NT2/D1 (cell line): ENCODE results near the gene DAB2IP.

Experiments
- DNase-seq: peaks from one replicate; pipeline ENCODE4 v3.0.0-alpha.2; 2011; ENCODE audit warnings: low read depth, low spot score
- H3K27me3 ChIP-seq: 2 replicates; pipeline ENCODE4 v1.6.0; 2011; ENCODE audit warnings: mild to moderate bottlenecking; ENCODE audit not compliant: insufficient read length, insufficient read depth
- H3K36me3 ChIP-seq: 2 replicates; pipeline ENCODE4 v1.6.1; 2011; ENCODE audit warnings: mild to moderate bottlenecking, low read length, mixed read lengths; ENCODE audit not compliant: insufficient read depth, insufficient read length
- H3K4me1 ChIP-seq: 2 replicates; pipeline ENCODE4 v1.5.1; 2011; ENCODE audit not compliant: insufficient read depth, insufficient read length
- H3K4me3 ChIP-seq: 2 replicates; pipeline ENCODE4 v1.5.1; 2011; ENCODE audit warnings: low read depth; ENCODE audit not compliant: insufficient read length
- H3K9ac ChIP-seq: 2 replicates; pipeline ENCODE4 v1.6.0; 2011; ENCODE audit warnings: low read depth; ENCODE audit not compliant: insufficient read length
- H3K9me3 ChIP-seq: 2 replicates; pipeline ENCODE4 v1.5.1; 2011; ENCODE audit warnings: mild to moderate bottlenecking, low read length; ENCODE audit not compliant: insufficient read depth
- SUZ12 ChIP-seq: IDR thresholded peaks from 2 replicates; pipeline ENCODE4 v1.6.1; 2011; ENCODE audit not compliant: insufficient read length, insufficient read depth; ENCODE audit errors: extremely low read depth
- YY1 ChIP-seq: IDR thresholded peaks from 2 replicates; pipeline ENCODE4 v1.6.1; 2011; ENCODE audit not compliant: insufficient read length, insufficient read depth
- ZNF274 ChIP-seq: IDR thresholded peaks from 2 replicates; pipeline ENCODE4 v1.6.1; 2011; ENCODE audit warnings: mild to moderate bottlenecking, low read depth, low read length

DAB2IP gene

DNA sequence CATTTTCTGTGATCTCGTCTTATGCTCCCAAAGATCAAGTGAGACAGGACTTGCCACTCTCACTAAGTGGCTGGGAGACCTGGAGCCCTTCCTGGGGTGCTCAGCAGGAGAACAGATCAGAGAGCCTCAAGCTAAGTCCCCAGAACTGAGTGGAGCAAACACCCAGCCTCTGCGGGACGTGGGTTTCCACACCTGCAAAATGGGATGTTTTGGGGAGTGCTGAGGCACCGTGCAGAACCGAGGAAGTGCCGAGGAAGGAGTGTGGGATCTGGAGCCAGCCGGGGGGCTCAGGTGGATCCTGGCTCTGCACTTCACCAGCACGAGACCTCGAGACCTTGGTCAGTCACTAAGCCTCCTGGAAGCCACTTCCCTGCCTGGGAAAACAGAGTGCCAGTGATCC lies 166.0 kb downstream of the DAB2IP start:
- TF ChIP-seq ZNF274: no peak
- TF ChIP-seq YY1: no peak
- TF ChIP-seq SUZ12: no peak
- no peaks in the 10 kb centered on the region for H3K9me3 ChIP-seq
- peaks cover 51% of the 10 kb centered on the region for H3K4me1 ChIP-seq
- no peak overlapping the region for H3K4me3 ChIP-seq
- H3K36me3 ChIP-seq: no peaks in the 10 kb centered on the region
- no peak overlapping the region for H3K9ac ChIP-seq
- H3K27me3 ChIP-seq: peaks cover 3% of the 10 kb centered on the region
- DNase-seq: no peak

DNA sequence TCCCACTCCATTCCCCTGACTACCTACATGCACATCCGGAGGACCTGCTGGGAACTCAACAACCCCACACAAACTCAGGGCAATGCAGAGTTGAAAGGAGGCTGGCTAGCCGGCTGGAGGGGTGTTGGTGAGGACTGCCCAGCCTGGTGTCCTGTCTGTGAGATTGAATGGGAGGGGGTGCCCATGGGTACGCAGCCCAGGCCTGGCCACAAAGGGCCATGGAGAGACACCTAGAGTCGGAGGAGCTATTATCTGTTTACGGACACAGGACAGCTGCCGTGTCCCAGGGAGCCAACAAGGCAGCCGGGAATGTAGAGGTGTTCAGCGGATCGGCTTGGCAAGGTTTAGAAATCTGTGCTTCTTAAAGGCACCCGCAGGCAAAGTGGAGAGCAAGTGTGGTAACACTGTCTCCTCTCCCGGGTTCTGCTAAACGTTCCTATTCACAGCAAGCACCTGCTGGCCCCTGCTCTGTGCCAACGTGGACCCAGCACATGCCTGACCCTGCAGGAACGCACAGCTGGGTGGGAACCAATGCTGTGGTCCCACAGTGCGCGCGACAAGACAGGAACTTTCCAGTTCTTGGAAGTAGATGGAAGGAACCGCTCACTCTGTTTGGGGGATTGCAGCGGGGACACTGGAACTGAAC lies 166.7 kb downstream of the DAB2IP start:
- no peak overlapping the region for H3K9ac ChIP-seq
- no peaks in the 10 kb centered on the region for H3K9me3 ChIP-seq
- no peaks in the 10 kb centered on the region for H3K36me3 ChIP-seq
- no peak for DNase-seq
- H3K4me1 ChIP-seq: peaks cover 46% of the 10 kb centered on the region
- H3K27me3 ChIP-seq: peaks cover 3% of the 10 kb centered on the region
- TF ChIP-seq SUZ12: no peak
- TF ChIP-seq ZNF274: no peak
- no peak for TF ChIP-seq YY1
- no peak overlapping the region for H3K4me3 ChIP-seq

DNA sequence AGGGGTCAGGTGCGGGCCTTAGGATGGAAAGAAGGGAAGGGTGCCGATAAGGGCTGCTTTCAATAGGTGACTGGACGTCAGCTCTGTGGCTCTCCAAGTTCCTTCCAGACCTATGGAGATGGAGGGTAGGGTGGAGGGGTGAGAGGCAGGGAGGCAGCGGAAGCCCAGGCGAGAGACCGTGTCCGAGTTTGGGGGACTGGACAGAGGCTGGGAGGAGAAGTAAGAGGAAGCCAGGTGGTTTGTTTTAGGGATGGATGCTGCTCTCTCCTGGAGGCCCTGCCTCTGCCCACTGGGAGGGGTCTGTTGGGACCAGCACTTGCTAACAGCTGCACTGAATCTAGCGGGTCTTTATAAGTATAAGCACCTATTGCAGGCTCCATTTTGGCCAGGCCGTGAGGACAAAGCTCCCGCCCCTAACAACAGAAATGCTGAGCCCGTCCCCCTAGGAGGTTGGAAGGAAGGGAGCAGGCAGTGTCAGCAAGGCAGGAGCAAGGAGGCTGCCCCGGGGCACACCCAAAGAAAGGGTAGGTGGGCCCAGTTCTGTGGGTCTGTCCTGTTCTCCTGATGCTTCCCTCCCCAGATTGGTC lies 167.5 kb downstream of the DAB2IP start:
- Histone ChIP-seq H3K36me3 (no peaks in the 10 kb centered on the region), H3K9ac (peak overlapping the region; percentile 69), H3K4me3 (peak overlapping the region; percentile 19), H3K27me3 (peaks cover 3% of the 10 kb centered on the region), H3K9me3 (no peaks in the 10 kb centered on the region), H3K4me1 (peaks cover 45% of the 10 kb centered on the region)
- no peak for TF ChIP-seq ZNF274
- no peak for DNase-seq

DNA sequence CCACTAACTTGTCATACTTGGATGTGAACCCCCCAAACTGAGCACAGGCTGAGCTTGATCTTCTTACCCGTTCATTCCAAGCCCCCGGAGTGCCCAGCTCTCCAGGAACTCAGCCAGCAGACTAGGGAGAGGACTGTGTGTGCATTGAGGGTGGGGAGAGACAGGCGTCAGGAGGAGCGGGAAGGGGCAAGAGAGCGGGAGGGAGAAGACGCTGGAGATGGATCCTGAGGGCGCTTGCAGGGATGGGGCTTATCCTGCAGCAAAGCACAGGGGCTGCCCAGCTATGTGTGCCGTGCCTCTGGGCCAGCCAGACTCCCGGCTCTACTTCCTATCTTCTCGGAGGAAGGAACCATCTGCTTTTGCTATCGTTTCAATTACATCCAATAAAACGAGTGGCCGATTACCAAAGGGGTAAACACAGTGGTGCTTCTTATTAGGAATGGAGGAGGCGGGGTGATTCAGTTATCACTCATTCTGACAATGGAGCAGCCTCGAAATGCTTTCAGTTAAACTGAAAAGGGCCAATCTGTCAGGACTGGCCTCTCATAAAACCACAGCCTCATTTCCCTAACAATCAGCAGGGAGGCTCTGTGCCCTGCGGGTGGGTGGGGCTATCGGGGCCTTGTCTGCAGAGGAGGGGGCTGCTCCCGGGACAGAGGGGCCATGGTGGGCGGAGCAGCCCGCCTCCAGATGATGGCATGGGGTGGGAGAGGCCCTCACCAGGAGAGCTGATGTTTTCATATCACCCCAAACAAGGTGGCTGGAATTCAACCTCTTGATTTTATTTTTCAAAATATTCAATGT lies 168.2 kb downstream of the DAB2IP start:
- peaks cover 3% of the 10 kb centered on the region for H3K27me3 ChIP-seq
- peak; percentile 68 for DNase-seq

DNA sequence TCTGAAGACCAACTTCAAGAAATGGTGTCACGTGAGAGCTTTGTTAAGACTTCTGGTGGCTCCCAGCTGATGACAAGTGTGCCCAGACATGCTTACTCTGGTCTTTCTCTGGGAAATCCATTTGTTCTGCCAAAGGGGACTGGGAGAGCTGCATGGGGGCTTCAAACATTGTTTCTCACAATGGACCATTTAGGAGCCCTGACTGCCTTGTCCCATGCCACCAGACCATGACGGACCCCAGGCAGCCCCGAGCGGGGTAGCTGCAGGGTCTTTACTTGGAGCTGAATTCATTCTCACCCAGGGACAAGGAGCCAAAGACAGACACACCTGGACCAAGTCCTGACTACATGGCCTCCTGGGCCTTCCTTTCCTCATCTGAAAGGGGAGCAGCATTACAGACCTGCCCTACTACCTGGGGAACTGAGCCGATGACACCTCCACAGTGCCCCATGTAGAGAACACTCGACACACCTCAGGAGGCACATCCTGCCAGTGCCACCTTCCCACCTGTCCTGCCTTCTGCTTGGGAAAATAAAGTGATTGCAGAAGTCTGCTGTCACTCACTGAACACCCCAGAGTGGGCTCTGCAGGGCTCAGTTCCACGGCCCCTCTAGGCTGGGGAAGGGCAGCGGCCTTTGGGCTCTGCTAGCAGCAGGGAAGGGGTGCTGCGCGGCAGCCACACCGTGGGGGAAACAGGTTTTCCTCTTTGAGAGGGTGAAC lies 169.0 kb downstream of the DAB2IP start:
- Histone ChIP-seq H3K36me3 (no peaks in the 10 kb centered on the region), H3K4me1 (peaks cover 40% of the 10 kb centered on the region), H3K27me3 (peaks cover 3% of the 10 kb centered on the region), H3K9me3 (no peaks in the 10 kb centered on the region), H3K9ac (no peak overlapping the region), H3K4me3 (no peak overlapping the region)
- TF ChIP-seq ZNF274 (no peak), SUZ12 (no peak), YY1 (no peak)
- no peak for DNase-seq

More for the DNA sequence above, 168.2 kb downstream of the DAB2IP start:
- H3K9me3 ChIP-seq: no peaks in the 10 kb centered on the region
- TF ChIP-seq SUZ12: no peak
- no peak for TF ChIP-seq YY1
- no peak for TF ChIP-seq ZNF274
- peak overlapping the region; percentile 19 for H3K4me3 ChIP-seq
- H3K9ac ChIP-seq: peak overlapping the region; percentile 69
- peaks cover 41% of the 10 kb centered on the region for H3K4me1 ChIP-seq
- H3K36me3 ChIP-seq: no peaks in the 10 kb centered on the region

DNA sequence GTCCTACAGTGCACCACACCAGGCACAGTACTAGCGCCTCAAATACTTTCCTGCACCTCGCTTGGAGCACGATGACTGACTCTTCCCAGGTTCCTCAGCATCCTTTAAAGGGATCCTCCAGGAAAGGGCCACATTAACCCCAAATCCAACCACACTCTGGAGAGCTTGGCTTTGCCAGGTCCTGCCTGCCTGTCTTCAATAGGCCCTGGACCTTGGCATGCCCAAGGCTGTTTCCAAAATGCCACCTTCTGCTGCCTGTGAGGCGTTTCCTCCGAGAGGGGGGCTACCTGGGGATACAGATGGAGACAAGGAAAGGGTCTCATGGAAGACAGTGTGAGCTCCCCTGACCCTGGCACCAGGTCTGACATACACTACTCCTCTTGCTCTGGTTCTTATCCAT lies 169.9 kb downstream of the DAB2IP start:
- H3K4me3 ChIP-seq: no peak overlapping the region
- no peak for DNase-seq
- TF ChIP-seq SUZ12 (no peak), ZNF274 (no peak), YY1 (no peak)
- no peak overlapping the region for H3K9ac ChIP-seq
- H3K9me3 ChIP-seq: no peaks in the 10 kb centered on the region
- peaks cover 3% of the 10 kb centered on the region for H3K27me3 ChIP-seq
- no peaks in the 10 kb centered on the region for H3K36me3 ChIP-seq
- peaks cover 34% of the 10 kb centered on the region for H3K4me1 ChIP-seq
